Measurements from ENCODE around the gene FAM53C.

Gene FAM53C

DNA sequence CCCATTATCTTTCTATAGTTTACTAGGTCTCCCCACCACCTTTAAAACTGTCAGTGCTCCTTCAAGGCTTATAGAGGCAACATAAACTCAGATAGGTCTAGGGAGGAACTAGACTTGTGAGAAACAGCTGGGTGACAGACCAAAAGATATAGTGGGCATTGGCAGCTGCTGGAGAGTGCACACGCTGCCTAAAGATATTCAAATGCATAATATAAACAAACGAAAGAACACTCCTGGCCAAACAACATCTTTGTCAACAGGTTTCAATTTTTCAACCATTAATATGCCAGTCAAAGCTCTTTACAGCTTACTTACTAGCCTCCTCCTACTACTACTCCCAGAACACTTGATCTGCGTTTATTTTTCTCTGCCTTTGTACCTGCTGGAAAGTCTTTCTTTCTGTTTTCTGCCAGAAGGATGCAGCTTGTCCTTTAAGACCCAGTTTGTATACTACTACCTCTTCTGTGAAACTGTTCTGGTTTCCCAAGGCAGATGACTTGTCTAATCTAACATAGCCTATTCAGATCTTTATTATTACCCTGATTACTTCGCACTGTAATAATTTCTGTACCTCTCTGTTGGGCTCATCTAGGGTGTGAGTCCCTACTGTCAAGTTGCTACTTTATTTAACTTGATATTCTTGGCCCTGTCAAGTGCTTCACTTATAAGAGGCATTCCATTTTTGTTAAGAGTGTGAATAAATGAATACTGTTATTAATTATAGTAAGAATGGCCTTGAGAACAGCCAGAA, 28.7 kb downstream of the FAM53C start:
- ATAC-seq = no peak
- TF ChIP-seq PATZ1 (CRISPR knock-in tag; IDR thresholded peaks at IDR 0.05; ENCODE audit: borderline replicate concordance) (no peak), POU6F1 (CRISPR knock-in tag; IDR thresholded peaks at IDR 0.05; ENCODE audit: borderline replicate concordance, low read depth) (no peak), BACH2 (CRISPR knock-in tag; IDR thresholded peaks at IDR 0.05; ENCODE audit: borderline replicate concordance) (no peak), CSDC2 (CRISPR knock-in tag; IDR thresholded peaks at IDR 0.05) (no peak), ZNF70 (CRISPR knock-in tag; IDR thresholded peaks at IDR 0.05) (no peak), ISL1 (CRISPR knock-in tag; IDR thresholded peaks at IDR 0.05) (no peak), ZC3H10 (CRISPR knock-in tag; IDR thresholded peaks at IDR 0.05) (no peak), ZFP3 (CRISPR knock-in tag; IDR thresholded peaks at IDR 0.05) (no peak), PPARA (CRISPR knock-in tag; IDR thresholded peaks at IDR 0.05; ENCODE audit: borderline replicate concordance) (no peak), TOX (CRISPR knock-in tag; IDR thresholded peaks at IDR 0.05; ENCODE audit: borderline replicate concordance) (no peak)

DNA sequence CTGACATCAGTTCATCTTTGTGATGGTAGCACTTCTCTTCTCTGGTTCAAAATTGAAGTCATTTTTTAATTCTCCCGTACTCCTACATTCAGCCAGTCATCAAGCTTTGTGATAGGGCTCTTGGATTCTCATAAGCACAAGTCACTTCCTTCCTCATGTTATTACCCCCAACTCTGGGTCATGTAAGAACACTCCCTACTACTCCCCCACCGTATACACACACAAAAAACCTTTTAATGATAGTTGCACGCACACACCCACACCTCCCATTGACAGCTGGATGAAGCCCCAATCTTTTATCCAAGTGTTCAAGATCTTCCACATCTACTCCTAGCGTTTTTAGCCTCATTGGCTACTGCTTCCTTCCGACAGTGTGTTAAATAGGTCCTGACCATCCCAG, 31.2 kb downstream of the FAM53C start:
- ATAC-seq = no peak

More for the DNA sequence above, 31.2 kb downstream of the FAM53C start:
- TF ChIP-seq ZNF565 (CRISPR knock-in tag; conservative IDR thresholded peaks at IDR 0.05; ENCODE audit: low read depth) (no peak), CREB5 (CRISPR knock-in tag; IDR thresholded peaks at IDR 0.05; ENCODE audit: low read depth) (no peak), TSHZ2 (CRISPR knock-in tag; IDR thresholded peaks at IDR 0.05) (no peak), ZFP3 (CRISPR knock-in tag; IDR thresholded peaks at IDR 0.05) (no peak), GLIS3 (CRISPR knock-in tag; IDR thresholded peaks at IDR 0.05) (no peak), PATZ1 (CRISPR knock-in tag; IDR thresholded peaks at IDR 0.05; ENCODE audit: borderline replicate concordance) (no peak), ARNTL (CRISPR knock-in tag; IDR thresholded peaks at IDR 0.05; ENCODE audit: borderline replicate concordance, low read depth) (no peak), ISL1 (CRISPR knock-in tag; IDR thresholded peaks at IDR 0.05) (no peak), BACH2 (CRISPR knock-in tag; IDR thresholded peaks at IDR 0.05; ENCODE audit: borderline replicate concordance) (no peak), ZFP30 (CRISPR knock-in tag; IDR thresholded peaks at IDR 0.05) (no peak), OSR1 (CRISPR knock-in tag; IDR thresholded peaks at IDR 0.05) (no peak), RARB (CRISPR knock-in tag; IDR thresholded peaks at IDR 0.05) (no peak), PPARA (CRISPR knock-in tag; IDR thresholded peaks at IDR 0.05; ENCODE audit: borderline replicate concordance) (no peak), TCF4 (CRISPR knock-in tag; IDR thresholded peaks at IDR 0.05; ENCODE audit: borderline replicate concordance) (no peak), ESRRG (CRISPR knock-in tag; IDR thresholded peaks at IDR 0.05) (no peak), ZC3H10 (CRISPR knock-in tag; IDR thresholded peaks at IDR 0.05) (no peak)

Data from SK-N-SH treated with all-trans-retinoic acid at 6 μM for 48 hours (cell line).